Activated CD8-positive, alpha-beta T cell treated with anti-CD3 and anti-CD28 coated beads for 36 hours (primary cell): ENCODE results near the gene KBTBD12. TPM values are rescaled to one million over a fixed set of nuclear protein-coding genes. Genes with fewer than 3 reads are reported as not detected.
"Not testable (repeated sequence)": the region's sequence is repeated elsewhere in the genome, so short reads cannot be mapped to it uniquely, and the experiment has no call there.

Source experiments
- ATAC-seq: fragments of 200-7000 bp; cut with Tn5 transposase; one replicate; pipeline ENCODE4 v1.10.0; 2021; ENCODE audit warnings: mild to moderate bottlenecking, moderate library complexity
- CTCF ChIA-PET: fragments of 350-600 bp; sonication (Branson Sonifier 250); formaldehyde crosslinking; loops from one replicate; lab custom pipeline; 2021; ENCODE audit warnings: antibody characterized with exemption; lab: Charles Lee
- POLR2A ChIA-PET: fragments of 350-600 bp; sonication (Branson Sonifier 250); formaldehyde crosslinking; loops from one replicate; lab custom pipeline; 2021; ENCODE audit warnings: antibody characterized with exemption; lab: Charles Lee
- DNase-seq: peaks from one replicate; pipeline ENCODE4 v3.0.0-alpha.2; 2020
- H3K27ac Mint-ChIP-seq: one replicate; pipeline ENCODE4 v1.8.0; 2021; ENCODE audit warnings: mild to moderate bottlenecking, mixed read lengths
- H3K27me3 Mint-ChIP-seq: one replicate; pipeline ENCODE4 v1.8.0; 2021; ENCODE audit warnings: mixed read lengths
- H3K36me3 Mint-ChIP-seq: one replicate; pipeline ENCODE4 v1.8.0; 2021; ENCODE audit warnings: low read depth, mixed read lengths
- H3K4me1 Mint-ChIP-seq: one replicate; pipeline ENCODE4 v1.8.0; 2021; ENCODE audit warnings: low read depth, mixed read lengths
- H3K4me3 Mint-ChIP-seq: one replicate; pipeline ENCODE4 v1.8.0; 2021; ENCODE audit warnings: mild to moderate bottlenecking, moderate library complexity, mixed read lengths
- H3K9me3 Mint-ChIP-seq: one replicate; pipeline ENCODE4 v1.8.0; 2021; ENCODE audit warnings: mixed read lengths
- intact Hi-C: fragments of 100-400 bp; cut with micrococcal nuclease; formaldehyde crosslinking; loops from one replicate; pipeline ENCODE4 v1.10.0; 2022
- total RNA-seq, 2 experiments: library from RNA; stranded (reverse); gene quantifications; one replicate each; pipeline ENCODE4 v1.2.3, GENCODE V29; 2021
- TF ChIP-seq, protein P1 (sequence below): fragments of 200-600 bp; IDR thresholded peaks from one replicate; pipeline ENCODE4 v1.8.0; 2022; ENCODE audit warnings: antibody characterized with exemption, mild to moderate bottlenecking

KBTBD12 gene
- total RNA-seq, 2 experiments from 2014 or later: not detected

- Mint-ChIP-seq H3K27ac (no peak overlapping the region), H3K4me3 (no peak overlapping the region), H3K9me3 (no peaks in the 10 kb centered on the region), H3K27me3 (peaks cover 9% of the 10 kb centered on the region), H3K4me1 (no peaks in the 10 kb centered on the region), H3K36me3 (no peaks in the 10 kb centered on the region)
- intact Hi-C loops: no loop called here
- no peak for DNase-seq
- CTCF ChIA-PET: no interaction called here
- TF ChIP-seq, protein P1, sequence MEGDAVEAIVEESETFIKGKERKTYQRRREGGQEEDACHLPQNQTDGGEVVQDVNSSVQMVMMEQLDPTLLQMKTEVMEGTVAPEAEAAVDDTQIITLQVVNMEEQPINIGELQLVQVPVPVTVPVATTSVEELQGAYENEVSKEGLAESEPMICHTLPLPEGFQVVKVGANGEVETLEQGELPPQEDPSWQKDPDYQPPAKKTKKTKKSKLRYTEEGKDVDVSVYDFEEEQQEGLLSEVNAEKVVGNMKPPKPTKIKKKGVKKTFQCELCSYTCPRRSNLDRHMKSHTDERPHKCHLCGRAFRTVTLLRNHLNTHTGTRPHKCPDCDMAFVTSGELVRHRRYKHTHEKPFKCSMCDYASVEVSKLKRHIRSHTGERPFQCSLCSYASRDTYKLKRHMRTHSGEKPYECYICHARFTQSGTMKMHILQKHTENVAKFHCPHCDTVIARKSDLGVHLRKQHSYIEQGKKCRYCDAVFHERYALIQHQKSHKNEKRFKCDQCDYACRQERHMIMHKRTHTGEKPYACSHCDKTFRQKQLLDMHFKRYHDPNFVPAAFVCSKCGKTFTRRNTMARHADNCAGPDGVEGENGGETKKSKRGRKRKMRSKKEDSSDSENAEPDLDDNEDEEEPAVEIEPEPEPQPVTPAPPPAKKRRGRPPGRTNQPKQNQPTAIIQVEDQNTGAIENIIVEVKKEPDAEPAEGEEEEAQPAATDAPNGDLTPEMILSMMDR: no peak
- ATAC-seq: no peak
- POLR2A ChIA-PET: no interaction called here
These were observed 11.2 kb upstream of the KBTBD12 start for GRCh38 chr3:127903611-127904375.

DNA sequence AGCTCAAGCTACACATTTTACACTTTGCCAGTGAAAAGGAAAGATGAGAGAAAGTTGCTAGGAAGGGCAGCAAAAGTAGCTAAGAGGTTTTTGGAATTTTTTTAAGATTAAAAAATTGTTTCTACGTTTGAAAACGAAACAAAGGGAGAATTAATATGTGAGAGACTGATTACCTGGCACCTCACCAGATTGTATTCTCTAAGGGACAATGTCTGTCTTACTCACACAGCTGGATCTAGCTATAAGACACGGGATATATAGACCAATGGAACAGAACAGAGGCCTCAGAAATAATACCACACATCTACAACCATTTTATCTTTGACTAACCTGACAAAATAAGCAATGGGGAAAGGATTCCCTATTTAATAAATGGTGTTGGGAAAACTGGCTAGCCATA lies 9.5 kb upstream of the KBTBD12 start:
- Mint-ChIP-seq H3K9me3 (no peaks in the 10 kb centered on the region), H3K27me3 (peaks cover 12% of the 10 kb centered on the region), H3K27ac (no peak overlapping the region), H3K36me3 (no peaks in the 10 kb centered on the region), H3K4me3 (no peak overlapping the region), H3K4me1 (no peaks in the 10 kb centered on the region)
- TF ChIP-seq, protein P1: no peak
- ATAC-seq (no peak), DNase-seq (no peak)
- ChIA-PET CTCF (no interaction called here), POLR2A (no interaction called here)
- intact Hi-C loops: no loop called here

GRCh38 chr3:127906653-127907052 lies 8.4 kb upstream of the KBTBD12 start:
- CTCF ChIA-PET, H3K4me1 Mint-ChIP-seq, POLR2A ChIA-PET: not testable (repeated sequence)

DNA sequence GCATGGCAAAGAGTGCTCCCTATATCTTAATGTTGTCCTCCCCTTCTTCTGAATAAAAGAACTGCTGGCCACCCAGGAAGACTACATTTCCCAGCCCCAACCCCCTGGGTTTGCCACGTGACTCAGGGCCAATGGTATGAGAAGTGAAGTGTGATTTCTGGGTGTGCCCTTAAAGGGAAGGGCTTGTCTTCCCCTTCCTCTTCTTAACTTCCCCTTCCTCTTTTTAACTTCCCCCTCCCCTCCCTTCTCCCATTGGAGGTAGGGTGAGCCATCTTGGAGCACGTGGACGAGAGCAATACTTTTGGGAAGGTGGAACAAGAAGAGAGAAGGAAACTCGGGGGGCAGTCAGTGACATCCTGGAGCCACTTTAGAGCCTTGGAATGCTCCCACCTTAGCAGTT lies 6.8 kb upstream of the KBTBD12 start:
- Mint-ChIP-seq H3K36me3 (no peaks in the 10 kb centered on the region), H3K27ac (no peak overlapping the region), H3K4me1 (no peaks in the 10 kb centered on the region), H3K4me3 (no peak overlapping the region), H3K9me3 (no peaks in the 10 kb centered on the region), H3K27me3 (peaks cover 22% of the 10 kb centered on the region)
- TF ChIP-seq, protein P1: no peak
- intact Hi-C loops: no loop called here
- ChIA-PET CTCF (no interaction called here), POLR2A (no interaction called here)
- DNase-seq: no peak
- no peak for ATAC-seq

More at GRCh38 chr3:127906653-127907052, 8.4 kb upstream of the KBTBD12 start:
- H3K9me3 Mint-ChIP-seq, intact Hi-C loops, H3K27ac Mint-ChIP-seq, ATAC-seq, H3K36me3 Mint-ChIP-seq, DNase-seq, H3K4me3 Mint-ChIP-seq: not testable (repeated sequence)
- H3K27me3 Mint-ChIP-seq: peaks cover 20% of the 10 kb centered on the region

GRCh38 chr3:127908951-127909350 lies 6.1 kb upstream of the KBTBD12 start:
- Mint-ChIP-seq H3K27ac (no peak overlapping the region), H3K9me3 (no peaks in the 10 kb centered on the region), H3K4me3 (no peak overlapping the region), H3K36me3 (no peaks in the 10 kb centered on the region), H3K27me3 (peaks cover 23% of the 10 kb centered on the region), H3K4me1 (no peaks in the 10 kb centered on the region)
- POLR2A ChIA-PET: no interaction called here
- TF ChIP-seq, protein P1: no peak
- ATAC-seq (no peak), DNase-seq (no peak)
- CTCF ChIA-PET: no interaction called here
- intact Hi-C loops: no loop called here
